ENCODE measurements around the gene UPK2.

DNA sequence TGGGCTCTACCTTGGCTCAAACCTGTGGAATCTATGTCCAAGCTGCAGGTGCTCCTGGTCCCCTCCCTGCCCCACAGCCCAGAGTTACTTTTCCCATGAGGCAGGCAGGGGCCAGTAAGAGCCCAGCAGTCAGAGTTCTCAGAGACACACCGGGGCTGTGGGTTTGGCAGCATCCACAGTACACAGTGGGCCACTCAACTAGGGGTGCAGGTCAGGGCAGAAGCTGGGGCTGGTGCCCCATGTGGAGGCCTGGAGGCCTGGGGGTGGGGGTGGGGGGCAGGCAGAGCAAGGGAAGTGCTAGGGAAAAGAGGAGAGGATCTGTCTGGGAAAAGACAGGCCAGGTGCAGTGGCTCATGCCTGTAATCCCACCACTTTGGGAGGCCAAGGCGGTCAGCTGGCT lies 2.5 kb downstream of the UPK2 start:
- TF ChIP-seq EZH2 (conservative IDR thresholded peaks at IDR 0.05; ENCODE audit: low read depth, low read length) (no peak), PPARG (CRISPR knock-in tag; conservative IDR thresholded peaks at IDR 0.05) (no peak), FOXK1 (CRISPR knock-in tag; IDR thresholded peaks at IDR 0.05; ENCODE audit: borderline replicate concordance, low read depth) (no peak), TARDBP (CRISPR knock-in tag; IDR thresholded peaks at IDR 0.05) (no peak), EP300 (IDR thresholded peaks at IDR 0.05; ENCODE audit: low read depth in 2 of 2, low read length in 2 of 2) (no peak), EP300 (CRISPR knock-in tag; IDR thresholded peaks at IDR 0.05; ENCODE audit: borderline replicate concordance) (no peak), MXI1 (IDR thresholded peaks at IDR 0.05; ENCODE audit: borderline replicate concordance, low read depth, low read length) (no peak), TBP (CRISPR knock-in tag; IDR thresholded peaks at IDR 0.05) (no peak), ZBTB38 (CRISPR knock-in tag; IDR thresholded peaks at IDR 0.05) (no peak), ETV6 (CRISPR knock-in tag; conservative IDR thresholded peaks at IDR 0.05) (no peak), KAT8 (CRISPR knock-in tag; IDR thresholded peaks at IDR 0.05) (no peak)
- TF ChIP-seq, protein P1, sequence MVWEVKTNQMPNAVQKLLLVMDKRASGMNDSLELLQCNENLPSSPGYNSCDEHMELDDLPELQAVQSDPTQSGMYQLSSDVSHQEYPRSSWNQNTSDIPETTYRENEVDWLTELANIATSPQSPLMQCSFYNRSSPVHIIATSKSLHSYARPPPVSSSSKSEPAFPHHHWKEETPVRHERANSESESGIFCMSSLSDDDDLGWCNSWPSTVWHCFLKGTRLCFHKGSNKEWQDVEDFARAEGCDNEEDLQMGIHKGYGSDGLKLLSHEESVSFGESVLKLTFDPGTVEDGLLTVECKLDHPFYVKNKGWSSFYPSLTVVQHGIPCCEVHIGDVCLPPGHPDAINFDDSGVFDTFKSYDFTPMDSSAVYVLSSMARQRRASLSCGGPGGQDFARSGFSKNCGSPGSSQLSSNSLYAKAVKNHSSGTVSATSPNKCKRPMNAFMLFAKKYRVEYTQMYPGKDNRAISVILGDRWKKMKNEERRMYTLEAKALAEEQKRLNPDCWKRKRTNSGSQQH (CRISPR knock-in tag; IDR thresholded peaks at IDR 0.05; ENCODE audit: low read depth), result no peak
- TF ChIP-seq, protein P2, sequence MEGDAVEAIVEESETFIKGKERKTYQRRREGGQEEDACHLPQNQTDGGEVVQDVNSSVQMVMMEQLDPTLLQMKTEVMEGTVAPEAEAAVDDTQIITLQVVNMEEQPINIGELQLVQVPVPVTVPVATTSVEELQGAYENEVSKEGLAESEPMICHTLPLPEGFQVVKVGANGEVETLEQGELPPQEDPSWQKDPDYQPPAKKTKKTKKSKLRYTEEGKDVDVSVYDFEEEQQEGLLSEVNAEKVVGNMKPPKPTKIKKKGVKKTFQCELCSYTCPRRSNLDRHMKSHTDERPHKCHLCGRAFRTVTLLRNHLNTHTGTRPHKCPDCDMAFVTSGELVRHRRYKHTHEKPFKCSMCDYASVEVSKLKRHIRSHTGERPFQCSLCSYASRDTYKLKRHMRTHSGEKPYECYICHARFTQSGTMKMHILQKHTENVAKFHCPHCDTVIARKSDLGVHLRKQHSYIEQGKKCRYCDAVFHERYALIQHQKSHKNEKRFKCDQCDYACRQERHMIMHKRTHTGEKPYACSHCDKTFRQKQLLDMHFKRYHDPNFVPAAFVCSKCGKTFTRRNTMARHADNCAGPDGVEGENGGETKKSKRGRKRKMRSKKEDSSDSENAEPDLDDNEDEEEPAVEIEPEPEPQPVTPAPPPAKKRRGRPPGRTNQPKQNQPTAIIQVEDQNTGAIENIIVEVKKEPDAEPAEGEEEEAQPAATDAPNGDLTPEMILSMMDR (CRISPR knock-in tag; IDR thresholded peaks at IDR 0.05), result no peak
- TF ChIP-seq, protein P3, sequence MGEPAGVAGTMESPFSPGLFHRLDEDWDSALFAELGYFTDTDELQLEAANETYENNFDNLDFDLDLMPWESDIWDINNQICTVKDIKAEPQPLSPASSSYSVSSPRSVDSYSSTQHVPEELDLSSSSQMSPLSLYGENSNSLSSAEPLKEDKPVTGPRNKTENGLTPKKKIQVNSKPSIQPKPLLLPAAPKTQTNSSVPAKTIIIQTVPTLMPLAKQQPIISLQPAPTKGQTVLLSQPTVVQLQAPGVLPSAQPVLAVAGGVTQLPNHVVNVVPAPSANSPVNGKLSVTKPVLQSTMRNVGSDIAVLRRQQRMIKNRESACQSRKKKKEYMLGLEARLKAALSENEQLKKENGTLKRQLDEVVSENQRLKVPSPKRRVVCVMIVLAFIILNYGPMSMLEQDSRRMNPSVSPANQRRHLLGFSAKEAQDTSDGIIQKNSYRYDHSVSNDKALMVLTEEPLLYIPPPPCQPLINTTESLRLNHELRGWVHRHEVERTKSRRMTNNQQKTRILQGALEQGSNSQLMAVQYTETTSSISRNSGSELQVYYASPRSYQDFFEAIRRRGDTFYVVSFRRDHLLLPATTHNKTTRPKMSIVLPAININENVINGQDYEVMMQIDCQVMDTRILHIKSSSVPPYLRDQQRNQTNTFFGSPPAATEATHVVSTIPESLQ (CRISPR knock-in tag; conservative IDR thresholded peaks at IDR 0.05), result no peak

Measured in HepG2 (cell line).